ENCODE results near the gene IL18BP.

The IL18BP gene

DNA sequence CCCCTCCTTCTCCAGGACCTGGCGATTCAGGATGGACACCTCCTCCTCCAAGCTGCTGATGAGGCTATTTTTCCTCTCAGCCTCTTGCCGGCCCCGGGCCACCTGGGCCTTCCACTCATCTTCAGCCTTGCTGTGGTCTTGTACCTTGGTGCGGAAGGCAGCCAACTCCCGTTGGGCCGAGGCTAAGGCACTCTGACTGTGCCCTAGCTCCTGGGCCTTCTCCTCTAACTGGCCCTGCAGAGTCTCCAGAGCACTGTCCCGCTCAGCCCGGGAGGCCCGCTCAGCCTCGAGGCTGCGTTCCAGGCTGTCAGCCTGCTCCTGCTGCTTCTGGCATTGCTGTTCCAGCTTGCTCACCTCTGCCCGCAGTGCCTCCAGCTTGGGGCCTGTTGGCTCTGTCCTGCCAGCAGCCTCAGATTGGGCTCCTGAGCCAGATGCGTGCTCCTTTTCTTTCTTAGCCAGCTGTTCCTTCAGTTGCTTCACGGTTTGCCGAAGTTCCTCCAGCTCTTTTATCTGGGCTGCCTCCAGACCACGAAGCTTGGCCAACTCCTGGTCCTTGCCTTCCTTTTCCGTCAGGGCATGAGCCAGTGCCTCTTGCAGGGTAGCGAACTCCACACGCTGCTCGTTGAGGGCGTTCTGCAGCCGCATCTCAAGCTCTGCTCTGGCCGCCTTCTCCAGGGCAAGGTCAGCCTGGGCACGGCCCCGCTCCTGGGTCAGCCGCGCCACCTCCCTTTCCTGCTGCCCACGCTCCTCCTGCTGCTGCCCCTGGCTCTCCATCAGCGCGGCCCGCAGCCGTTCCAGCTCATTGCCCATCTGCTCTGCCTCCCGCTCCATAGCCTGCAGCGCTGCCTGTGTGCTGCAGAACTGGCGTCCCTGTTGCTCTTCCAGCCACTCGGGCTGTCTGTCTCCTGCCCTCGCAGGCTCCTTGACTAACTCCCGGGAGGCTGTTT, 15.3 kb downstream of the IL18BP start:
- no peak for DNase-seq

DNA sequence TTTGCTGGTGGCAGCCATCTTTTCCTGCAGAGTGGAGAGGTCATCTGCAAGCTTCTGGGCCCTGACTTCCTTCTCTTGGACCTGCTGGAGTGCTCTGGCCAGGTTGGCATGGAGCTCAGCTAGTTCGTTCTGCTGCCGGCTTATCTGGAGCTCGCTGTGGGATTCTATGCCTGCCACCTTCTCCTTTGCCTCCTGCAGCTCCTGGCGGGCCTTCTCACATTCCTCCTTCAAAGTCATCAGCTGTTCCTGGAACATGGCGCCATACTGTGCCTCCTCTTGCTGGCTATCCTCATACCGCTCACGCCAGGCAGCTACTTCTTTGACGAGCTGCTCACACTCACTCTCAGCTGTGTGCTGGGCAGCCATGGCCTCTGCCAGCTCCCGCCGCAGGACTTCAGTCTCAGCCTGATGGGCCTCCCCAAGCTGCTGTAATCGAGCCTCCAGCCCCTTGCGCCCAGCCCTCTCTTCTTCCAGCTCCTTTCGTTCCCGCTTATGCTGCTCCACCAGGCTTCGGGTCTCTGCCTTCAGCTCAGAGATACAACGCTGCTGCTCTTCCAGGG, 16.1 kb downstream of the IL18BP start:
- DNase-seq, result no peak

DNA sequence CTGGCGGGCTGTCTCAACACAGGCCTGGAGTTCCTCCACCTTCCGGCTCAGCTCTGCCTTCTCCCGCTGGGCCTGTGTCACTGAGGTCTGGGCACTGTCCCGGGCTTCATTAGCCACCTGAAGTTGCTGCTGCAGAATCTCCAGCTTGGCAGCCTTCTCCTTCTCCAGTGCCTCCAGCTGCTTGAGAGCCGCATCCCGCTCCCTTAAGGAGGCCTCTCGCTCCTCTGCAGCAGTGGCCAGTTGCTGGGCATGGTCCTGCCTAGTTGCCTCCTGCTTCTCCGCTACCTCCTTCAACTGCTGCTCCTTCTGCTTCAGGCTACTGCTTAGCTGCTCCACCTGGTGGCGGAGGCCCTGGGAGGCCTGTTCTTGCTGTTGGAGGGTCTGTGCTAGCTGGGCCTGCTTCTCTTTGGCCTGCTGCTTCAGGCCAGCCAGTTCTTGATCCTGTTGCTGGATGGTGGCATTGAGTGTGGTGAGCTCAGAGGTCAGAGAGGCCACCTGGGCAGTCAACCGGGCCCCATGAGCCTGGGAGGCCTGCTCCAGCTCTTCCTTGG, 16.9 kb downstream of the IL18BP start:
- no peak for DNase-seq

DNA sequence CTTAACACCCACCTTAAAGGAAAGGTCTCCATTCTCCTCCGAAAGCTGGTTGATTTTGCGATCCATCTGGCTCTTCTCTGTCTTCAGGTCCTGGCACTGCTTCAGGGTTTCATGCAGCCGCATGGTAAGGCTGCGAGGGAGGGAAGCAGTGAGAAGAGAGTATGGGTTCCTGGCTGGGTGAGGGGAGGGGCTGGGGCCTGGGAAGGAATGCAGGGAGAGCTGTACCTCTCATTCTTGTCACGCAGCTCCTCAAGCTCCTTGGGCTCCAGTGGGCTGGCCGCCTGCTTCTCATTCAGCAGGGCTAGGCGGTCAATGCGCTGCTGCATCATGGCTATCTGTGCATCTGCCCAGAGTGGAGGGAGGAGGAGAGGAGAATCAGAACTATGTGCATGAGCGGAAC, 19.5 kb downstream of the IL18BP start:
- DNase-seq, result no peak

DNA sequence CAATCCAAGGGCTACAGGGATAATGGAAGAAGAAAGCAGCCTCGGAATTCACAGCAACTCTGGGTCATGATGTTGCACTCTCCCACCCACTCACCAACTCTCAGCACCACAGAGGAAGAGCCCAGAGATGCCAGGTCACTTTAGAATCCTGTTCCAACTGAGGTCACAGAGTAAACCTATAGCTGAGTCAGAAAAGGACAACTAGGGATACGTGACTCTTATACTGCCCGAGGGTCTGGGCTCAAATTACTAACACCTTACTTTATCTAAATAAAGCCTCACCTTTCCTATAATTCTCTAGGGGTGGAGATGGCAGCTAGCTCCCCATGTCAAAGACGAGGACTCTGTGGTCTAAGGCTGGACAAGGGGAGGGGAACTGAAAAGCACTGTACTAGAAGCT, 24.6 kb downstream of the IL18BP start:
- no peak for DNase-seq

DNA sequence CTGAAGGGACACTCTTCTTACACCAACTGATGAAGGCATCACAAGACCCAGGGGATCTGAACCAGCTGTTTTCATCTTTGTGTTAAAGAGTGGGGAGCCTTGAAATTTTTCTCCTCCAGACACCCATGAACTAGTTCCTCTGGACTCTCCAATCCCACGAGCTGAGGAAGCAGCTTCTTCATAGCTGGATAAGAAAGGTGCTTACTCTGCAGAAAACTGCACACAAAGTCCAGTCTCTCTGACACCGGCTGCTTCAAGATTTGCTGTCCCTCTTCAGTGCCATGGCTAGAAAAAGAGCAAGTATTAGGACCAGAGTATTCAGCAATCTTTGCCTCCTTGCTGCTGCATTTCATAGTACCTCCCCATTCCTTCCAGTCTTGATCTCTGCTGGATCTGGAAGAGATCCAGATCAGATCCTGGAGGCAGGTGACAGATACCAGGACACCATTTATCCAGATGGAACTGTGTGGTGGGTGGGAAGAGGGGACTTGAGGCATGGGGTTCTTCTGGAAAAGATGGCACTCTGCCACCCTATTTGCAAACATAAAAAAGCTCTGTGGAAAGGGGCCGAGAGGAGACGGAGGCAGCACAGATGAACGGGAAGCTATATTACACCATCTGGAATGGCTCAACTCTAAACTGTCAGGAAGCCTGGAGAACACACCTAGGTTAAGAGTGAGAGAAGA, 25.5 kb downstream of the IL18BP start:
- DNase-seq, result no peak

DNA sequence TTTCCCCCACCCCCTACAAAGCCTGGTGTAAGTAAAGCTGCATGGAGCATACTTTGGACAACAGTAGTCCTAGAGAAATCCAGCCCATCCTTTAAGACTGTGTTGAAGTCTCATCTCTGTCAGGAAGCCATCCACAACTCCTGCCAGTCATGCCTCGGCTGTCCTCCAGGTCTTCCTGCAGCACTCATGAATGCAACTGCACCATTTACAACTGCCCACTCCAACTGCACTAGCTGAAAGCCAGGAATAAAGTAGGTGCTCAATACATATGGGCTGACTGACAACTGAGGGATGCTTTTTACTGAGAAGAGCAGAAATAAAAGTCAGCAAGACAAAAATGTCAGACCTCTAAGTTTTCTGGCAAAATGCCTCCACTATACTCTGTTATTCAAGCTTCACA, 27.4 kb downstream of the IL18BP start:
- DNase-seq, result no peak

DNA sequence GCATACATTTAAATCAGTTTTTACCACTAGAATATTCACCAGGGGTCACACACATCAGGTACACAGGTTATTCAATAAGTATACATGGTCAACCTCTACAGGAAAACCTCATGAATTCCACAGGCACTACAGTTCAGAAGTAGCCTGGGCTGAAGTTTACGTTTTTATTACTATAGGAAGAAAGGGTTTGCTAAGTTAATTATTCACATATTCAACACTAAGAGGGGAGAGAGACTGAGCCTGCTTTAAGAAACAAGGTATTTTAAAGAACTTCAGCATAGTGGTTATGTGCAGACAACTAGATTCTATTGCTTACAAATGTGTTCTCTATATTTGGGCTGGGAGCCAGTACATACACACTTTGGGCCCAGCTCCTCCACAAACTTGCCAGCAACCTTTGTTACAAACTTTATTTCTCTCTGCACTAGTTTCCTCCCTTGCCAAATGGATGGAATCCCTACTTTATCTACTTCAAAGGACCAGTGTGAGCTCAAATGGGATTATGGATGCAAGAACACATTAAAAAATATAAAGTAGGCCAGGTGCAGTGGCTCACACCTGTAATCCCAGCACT, 31.9 kb downstream of the IL18BP start:
- DNase-seq, result no peak

DNA sequence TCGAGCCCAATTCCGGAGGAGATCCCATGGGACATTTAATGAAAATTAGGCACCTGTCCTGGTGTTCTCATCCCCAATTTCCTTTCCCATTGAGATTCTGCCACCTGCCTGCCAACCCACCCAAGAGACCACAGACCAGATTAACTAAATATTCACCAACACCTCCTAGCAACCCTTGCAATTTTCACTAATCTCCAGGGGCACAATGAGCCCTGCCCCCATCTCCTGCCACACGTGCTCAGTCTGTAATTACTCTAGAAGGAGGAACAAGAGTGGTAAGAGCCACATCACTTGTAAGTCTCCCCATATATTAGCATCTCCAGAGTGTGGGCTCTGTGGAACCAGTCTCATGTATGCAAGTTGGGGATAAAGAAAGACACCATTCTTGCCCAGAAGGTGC, 38.0 kb downstream of the IL18BP start:
- DNase-seq, result no peak

DNA sequence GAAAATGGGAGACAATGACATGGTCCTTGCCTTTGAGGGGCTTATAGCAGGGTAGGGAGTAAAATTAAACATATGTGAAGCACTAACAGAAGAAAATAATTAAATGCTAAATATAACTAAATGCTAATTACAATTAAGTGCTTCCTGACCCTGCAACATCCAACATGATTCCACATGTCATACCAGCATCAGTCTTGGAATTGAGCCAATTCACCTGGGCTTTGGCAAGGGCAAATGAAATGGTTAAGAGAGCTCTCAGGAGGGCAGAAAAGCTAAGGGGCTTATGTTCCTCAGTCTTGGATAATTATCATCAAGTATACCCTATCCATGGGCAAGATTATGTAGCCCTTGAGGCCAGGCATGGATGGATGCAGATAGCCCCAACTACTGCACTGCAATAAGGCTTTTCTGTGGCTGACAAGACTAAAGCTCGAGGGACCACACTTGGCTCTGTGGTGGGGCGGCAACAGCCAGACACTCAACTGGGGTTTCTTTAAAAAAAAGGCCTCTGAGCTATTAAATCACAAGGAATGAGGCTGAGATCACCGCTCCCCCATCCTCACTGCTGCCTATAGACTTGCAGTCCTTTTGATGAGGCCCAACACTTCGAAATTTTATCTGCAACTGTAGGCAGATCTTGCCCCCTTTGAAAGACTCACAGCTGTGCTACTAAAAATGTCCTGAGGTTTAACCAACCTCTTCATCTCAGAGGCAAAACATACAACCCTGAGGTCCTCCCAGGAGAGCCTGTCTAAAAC, 39.0 kb downstream of the IL18BP start:
- peak; percentile 17 for DNase-seq

DNA sequence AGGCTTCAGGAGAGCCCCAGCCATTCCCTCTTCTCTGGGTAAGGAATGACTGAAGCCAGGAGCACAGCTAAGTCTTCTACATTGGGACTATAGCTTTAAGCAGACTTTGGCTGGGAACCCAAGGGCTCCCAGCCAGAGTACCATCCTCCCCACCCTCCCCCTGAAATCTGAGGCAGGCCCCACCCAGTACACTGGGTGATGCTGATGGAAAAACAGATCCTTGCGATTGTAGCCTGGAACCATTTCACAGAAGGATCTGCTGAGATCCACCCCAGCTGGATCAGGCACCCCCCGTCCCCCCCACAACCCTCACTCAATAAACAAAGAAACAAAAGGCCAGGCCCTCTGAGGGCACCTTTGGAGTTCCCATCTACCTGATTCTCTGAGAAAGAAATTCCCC, 39.8 kb downstream of the IL18BP start:
- DNase-seq, result peak; percentile 49

DNA sequence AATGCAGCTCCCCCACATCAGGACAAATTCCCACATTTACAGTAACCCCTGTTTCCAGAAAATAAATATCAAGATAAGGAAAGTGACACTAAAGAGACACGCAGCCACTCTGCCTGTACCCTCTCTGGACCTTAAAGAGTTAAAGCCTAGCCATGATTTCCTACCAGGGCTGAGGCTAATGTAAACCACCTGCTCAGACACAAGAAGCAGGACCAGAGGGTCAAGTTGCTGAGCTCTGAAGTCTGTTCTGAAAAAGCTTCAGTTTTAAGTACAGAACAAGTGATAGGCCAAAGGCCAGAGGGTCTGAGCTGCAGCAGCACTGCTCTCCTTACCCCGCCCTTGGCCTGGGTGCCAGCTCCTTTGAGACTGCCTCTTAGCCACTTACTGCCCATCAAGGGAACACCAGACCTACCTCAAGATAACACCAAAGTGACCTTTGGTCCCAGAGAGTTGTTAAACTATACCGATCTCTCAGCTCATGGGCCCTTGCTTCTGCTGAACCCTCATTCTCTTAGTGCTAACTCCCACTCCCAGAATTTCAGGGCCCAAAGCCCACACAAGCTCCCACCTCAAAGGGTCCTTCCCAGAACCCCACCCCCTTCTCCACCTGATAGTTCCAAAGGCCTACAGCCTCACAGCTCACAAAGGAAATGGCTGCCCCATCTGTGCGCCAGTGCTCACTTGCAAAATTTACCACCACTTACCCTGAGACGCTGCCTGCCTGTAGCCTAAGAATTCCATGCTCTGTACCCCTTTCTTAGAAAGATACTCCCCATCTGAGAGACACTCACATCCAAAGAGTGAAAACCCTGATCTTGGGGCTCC, 40.5 kb downstream of the IL18BP start:
- no peak for DNase-seq

DNA sequence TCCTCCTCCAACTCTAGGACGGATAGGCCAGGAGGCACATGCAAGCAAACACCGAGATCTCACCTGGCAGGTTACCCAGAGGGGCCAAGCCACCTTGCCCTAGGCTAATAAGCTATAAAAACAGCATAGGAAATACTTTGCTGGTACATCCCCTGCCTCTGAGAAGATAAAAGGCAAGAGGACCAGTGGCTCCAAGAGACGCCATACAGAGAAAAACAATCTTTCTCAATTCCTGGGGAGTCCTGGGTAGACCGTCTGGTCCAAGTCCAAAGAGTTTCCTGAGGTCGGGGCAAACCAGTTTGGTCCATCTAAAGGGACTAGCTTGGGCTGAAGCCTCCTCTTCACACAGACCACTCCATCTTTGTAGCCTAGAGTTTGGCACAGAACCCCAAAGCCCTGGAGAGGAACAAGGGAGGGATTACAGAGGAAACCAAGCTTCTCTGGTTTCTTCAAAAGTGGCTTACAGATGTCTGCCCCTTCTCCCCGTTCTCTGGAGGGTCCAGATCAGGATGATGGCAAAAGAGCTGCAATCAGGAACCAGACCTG, 41.2 kb downstream of the IL18BP start:
- no peak for DNase-seq

DNA sequence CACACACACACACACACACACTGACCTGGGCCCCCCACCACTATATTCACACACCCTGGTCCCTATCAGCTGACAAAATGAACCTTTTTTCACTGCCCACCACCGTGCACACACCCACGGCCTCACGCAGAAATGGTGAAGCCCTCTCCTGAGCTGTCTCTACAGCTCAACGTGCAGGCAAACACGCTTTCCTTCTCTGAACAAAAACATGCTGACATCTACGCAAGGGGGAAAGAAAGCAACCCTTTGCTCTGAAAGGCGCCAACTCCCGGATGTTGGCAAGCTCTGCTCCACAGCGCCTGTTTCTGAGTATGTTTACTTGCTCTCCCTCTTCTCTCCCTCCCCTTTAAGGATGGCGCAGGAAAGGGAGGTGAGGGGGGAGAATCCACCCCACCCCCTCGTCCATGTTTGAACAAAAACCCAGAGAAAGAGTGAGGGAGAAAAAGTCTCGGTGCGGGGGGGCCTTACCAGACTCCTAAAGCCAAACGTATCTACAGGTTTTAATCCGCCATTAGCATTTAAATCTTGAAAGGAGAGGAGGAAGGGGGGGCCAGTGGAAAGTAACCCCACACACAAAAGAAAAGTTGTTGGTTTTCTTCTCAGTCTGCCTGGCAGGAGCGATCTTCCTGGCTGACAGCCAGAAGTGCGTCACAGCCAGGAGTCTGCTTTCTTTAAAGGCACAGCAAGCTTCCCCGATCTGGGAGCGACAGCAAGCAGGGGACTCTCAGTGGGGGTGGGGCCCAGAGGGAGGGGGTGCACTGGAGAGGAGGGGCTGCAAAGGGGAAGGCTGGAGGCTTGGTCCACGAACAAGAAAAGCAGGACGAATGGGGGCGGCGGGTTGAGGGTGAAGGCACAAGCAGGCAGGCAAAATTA, 42.0 kb downstream of the IL18BP start:
- DNase-seq, result peak; percentile 97

DNA sequence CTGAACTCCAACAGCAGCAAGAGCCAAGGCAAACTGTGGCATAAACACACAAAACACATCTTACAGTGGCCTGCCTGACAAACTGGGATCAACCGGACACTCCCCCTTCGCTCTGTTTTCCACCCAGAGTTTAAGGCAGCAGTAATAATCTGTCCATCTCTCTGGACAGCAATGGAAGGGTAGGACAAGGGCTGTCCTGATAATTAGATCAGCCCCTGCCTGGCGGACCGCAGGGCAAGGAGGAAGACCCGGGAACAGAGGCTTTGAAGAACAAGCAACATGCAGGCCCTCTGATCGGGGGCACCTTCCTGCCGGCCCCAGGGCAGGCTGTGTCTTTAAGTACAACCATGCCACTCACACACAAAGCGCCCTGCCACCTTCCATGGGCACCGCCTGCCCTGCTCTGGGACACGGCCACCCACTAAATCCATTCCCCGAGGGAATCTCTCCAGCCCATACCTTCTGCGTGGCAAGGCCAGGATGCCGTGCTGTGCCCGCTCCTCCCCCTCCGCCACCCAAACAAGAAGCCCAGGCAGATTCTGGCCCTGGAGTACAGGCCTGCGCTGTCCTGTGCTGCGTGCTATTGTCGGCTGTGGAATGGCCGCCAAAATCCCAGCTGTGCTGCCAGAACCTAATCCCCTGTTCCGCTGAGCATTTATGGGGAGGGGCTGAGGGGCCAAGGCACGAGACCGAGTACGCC, 42.8 kb downstream of the IL18BP start:
- DNase-seq, result peak; percentile 80

DNA sequence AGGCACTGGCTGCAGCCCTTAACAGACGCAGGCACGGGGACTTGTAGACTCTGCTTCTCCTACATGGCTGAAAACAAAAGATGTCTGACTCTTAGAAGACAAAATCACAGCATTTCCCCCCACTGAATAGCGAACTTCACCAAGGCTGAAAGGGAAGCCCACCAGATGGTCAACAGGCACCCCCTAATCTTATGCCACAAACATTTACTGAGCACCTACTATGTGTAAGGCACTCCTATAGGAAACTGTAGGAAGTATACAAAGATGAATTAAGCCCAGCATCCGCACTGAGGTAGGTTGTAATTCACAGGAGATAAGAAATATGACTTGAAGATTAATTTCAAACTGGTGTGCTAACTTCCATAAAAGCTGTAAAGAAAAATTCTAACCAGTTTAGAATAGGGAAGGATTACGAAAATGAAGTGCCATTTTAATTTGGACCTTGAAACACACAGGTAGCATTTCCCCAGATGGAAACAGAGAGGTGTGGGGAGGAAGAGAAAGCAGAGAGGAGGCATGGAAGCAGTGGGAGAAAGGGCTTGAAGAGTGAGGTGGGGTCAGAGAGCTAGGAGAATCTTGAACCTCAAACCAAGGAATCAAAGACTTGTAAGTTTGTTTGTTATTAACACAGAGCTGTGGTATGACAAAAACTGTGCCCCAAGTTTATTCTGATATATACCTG, 43.5 kb downstream of the IL18BP start:
- no peak for DNase-seq

DNA sequence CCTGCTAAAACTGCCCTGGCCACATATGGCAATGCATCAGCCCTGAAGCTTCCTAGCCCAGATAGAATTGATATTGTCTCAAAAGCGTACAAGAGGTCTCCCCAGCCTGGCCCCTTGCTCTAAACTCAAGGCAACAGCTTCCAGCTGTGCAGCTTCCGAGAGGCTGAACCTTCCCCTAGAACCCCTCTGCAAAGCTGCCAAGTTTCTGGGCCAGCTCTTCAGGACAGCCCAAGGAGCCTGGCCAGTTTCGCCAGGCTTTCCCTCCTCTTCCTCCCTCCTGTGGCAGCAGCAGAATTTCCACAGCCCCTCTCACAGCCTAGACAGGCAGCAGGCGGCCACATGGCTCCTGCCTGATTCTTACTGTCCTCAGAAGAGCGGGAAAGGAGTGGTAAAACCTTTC, 47.1 kb downstream of the IL18BP start:
- no peak for DNase-seq

DNA sequence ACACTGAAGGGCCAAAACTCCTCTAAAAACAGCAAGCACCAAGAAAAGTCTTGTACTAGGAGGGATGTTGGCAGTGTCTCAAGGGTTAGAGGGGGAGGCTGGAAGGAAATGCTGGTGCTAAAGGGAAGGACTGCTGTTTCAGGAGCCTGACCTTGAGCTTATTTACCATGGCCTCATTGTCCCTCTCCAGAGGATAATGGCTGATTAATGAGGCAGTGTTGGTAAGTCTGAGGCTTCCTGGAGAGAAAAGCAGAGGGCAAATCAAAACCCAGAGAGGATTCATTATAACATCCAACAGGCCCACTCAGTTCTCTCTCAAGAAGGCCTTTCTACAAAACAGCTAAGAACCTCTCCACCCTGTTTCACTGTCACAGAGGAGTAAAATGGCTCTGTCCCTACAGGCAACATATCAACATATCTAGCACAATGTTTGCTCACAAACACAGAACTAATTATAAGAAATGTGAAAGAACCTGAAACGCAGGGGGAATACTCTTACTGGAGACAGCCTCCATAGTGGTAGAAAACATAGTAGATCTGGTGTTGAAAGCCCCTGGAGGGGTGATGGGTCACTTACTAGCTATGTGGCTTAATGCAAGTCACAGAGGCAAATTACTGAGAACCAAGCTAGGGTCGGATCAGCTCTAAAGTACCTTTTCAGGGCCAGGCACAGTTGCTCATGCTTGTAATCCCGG, 50.2 kb downstream of the IL18BP start:
- peak; percentile 55 for DNase-seq

Measured in NCI-H2029 (cell line).